Measurements from ENCODE around the gene ANGPTL7.
"Not testable (repeated sequence)": the region's sequence is repeated elsewhere in the genome, so short reads cannot be mapped to it uniquely, and the experiment has no call there.

ANGPTL7 gene

GRCh38 chr1:11170102-11170501 is 19.1 kb upstream of the ANGPTL7 start:
- DNase-seq = no peak

DNA sequence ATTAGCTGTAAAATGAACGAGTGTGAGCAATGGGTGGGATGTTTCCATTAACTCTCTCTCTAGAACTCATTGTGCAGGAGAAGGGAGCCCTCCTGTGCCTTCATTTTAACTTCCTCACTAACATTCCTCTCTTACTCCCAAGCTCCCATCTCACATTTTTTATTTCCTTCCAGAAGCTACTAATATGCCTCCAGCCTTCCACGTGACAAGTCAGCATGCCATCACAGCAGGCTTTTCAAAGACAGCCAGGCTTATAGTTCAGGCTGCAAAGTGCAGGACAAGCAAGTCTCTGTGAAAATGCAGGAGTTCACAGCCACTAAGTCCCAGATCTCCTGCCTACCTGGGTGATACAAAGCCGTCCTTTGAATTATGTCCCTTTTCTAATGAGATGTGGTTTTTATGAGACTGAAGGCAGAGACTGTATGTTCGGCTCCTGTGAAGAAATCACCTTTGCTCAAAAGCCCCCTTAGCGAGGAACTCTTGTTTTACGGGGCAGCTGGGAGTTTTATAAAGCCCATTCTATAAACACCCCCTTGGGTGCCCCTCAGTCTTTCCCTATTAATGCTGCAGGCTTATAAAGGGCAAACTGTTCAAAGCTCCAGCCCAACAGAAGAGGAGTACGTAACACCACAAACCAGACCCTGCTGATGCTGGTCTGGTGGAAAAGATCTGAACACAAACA is 14.8 kb upstream of the ANGPTL7 start:
- DNase-seq = no peak

- no peak for DNase-seq
Measured at GRCh38 chr1:11175461-11175860, 13.7 kb upstream of the ANGPTL7 start.

- DNase-seq = no peak
Measured at GRCh38 chr1:11176081-11176706, 13.0 kb upstream of the ANGPTL7 start.

GRCh38 chr1:11178021-11179015 is 10.8 kb upstream of the ANGPTL7 start:
- DNase-seq = no peak

- no peak for DNase-seq
Measured at GRCh38 chr1:11179125-11179524, 10.0 kb upstream of the ANGPTL7 start.

- DNase-seq = not testable (repeated sequence)
Measured at GRCh38 chr1:11179749-11180148, 9.4 kb upstream of the ANGPTL7 start.

DNA sequence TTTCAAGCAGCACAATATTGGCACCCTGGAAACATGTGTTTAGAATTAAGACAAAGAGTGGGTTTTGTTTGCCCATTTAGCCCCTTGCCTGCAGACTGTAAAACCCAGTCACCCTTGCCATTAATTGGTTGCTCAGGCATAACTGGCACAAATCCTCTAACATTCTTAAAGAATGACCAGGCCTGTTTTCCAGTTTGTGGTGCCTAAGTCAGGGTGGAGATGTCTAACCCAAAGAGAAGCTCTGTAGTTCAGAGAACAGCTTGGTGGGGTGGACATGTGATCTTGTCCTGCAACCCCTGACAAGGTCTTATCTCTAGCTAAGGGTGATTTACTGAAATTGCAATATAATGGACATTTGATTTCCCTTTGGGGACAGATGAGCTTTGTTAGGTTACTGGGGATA is 8.8 kb upstream of the ANGPTL7 start:
- DNase-seq = no peak

DNA sequence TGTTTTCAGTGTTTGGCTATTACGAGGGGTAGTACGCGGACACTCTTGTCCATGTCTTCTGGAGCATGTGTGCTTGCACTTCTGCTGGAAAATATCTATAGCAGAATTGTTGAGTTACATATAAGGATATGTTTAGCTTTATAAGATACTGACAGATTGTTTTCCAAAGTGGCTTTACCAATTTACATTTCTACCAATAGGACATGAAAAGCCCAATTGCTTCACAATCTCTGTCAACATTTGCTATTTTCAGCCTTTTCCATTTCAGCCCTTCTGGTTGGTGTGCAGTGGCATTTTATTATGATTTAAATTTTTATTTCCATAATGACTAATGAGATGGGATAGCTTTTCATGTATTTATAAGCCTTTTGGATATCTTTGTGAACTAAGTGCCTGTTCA is 6.3 kb upstream of the ANGPTL7 start:
- no peak for DNase-seq

DNA sequence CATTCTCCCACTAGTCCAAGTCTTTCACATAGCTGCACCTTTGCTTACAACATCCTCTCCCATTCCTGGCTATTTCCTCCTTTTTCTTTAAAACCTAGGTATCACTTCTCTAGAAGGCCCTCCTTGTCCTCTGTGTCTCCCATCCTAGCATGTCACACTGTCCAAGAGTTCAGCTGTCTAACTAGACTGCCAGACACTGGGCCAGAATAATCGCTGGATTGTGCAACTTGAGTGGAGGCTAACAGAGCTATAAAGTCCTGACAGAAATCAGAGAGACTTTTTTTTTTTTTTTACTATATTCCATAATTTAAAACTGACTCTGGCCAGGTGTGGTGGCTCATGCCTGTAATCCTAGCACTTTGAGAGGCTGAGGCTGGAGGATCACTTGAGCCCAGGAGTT is 4.2 kb upstream of the ANGPTL7 start:
- DNase-seq = no peak

GRCh38 chr1:11187000-11187399 is 2.2 kb upstream of the ANGPTL7 start:
- DNase-seq = no peak

DNA sequence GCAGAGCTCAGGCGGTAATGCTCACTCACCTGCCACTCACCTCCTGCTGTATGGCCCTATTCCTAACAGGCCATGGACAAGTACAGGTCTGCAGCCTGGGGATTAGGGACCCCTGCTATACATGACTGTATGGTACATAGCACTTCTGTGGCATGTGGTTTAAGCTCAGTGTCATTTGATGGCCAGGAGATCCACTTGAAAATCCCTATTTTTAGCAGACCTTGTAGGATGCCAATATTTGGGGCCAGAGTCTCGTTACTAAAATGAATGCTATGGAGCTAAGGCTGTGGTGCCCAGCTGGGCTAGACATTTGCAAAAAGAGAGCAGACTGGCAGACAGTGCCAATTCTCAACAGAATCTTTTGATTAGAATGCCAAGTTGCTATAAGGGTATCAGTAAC is 1.7 kb upstream of the ANGPTL7 start:
- DNase-seq = no peak

GRCh38 chr1:11187931-11188330 is 1.2 kb upstream of the ANGPTL7 start:
- DNase-seq = no peak

GRCh38 chr1:11188381-11188780 is 774 bp upstream of the ANGPTL7 start:
- DNase-seq = no peak

DNA sequence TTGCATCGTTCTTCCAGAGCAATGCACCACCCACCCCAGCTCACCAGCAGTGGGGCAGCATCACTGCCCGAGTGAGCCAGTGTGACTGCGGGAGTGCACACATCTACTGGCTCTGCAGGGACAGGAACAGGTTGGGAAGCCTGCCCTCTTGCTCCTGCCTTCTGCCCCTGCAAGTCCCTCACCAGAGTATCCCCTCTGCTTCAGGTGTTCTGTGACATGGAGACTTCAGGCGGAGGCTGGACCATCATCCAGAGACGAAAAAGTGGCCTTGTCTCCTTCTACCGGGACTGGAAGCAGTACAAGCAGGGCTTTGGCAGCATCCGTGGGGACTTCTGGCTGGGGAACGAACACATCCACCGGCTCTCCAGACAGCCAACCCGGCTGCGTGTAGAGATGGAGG is 4.2 kb downstream of the ANGPTL7 start:
- no peak for DNase-seq

GRCh38 chr1:11194407-11195176 is 5.4 kb downstream of the ANGPTL7 start:
- no peak for DNase-seq

GRCh38 chr1:11196945-11197344 is 7.8 kb downstream of the ANGPTL7 start:
- DNase-seq = no peak

GRCh38 chr1:11197359-11197758 is 8.2 kb downstream of the ANGPTL7 start:
- DNase-seq = no peak

- no peak for DNase-seq
Measured at GRCh38 chr1:11198257-11198656, 9.1 kb downstream of the ANGPTL7 start.

- no peak for DNase-seq
Measured at GRCh38 chr1:11198851-11199594, 9.9 kb downstream of the ANGPTL7 start.

GRCh38 chr1:11204396-11205190 is 15.4 kb downstream of the ANGPTL7 start:
- no peak for DNase-seq
